Endothelial cell (in vitro differentiated cells): ENCODE results near the gene GRIK5. TPM values are rescaled to one million over a fixed set of nuclear protein-coding genes. Genes with fewer than 3 reads are reported as not detected.

Experiments used
- DNase-seq: peaks from one replicate; pipeline ENCODE4 v3.0.0; 2021; ENCODE audit warnings: low spot score
- H3K27ac Mint-ChIP-seq: one replicate; pipeline ENCODE4 v1.8.0; 2021; ENCODE audit warnings: mixed read lengths, inconsistent platforms; ENCODE audit not compliant: unreplicated experiment
- H3K27me3 Mint-ChIP-seq: one replicate; pipeline ENCODE4 v1.8.0; 2021; ENCODE audit warnings: mild to moderate bottlenecking, moderate library complexity, mixed read lengths, inconsistent platforms; ENCODE audit not compliant: unreplicated experiment
- H3K36me3 Mint-ChIP-seq: one replicate; pipeline ENCODE4 v1.8.0; 2021; ENCODE audit warnings: mild to moderate bottlenecking, low read depth, mixed read lengths, inconsistent platforms; ENCODE audit not compliant: unreplicated experiment
- H3K4me1 Mint-ChIP-seq: one replicate; pipeline ENCODE4 v1.8.0; 2021; ENCODE audit warnings: mild to moderate bottlenecking, mixed read lengths, inconsistent platforms; ENCODE audit not compliant: unreplicated experiment
- H3K4me3 Mint-ChIP-seq: one replicate; pipeline ENCODE4 v1.8.0; 2021; ENCODE audit warnings: mild to moderate bottlenecking, mixed read lengths, inconsistent platforms; ENCODE audit not compliant: unreplicated experiment
- H3K9me3 Mint-ChIP-seq: one replicate; pipeline ENCODE4 v1.8.0; 2021; ENCODE audit warnings: mixed read lengths, inconsistent platforms; ENCODE audit not compliant: unreplicated experiment
- CTCF ChIP-seq: fragments of 200-600 bp; sonication (generic); IDR thresholded peaks from one replicate; pipeline ENCODE4 v1.5.0; 2021; ENCODE audit warnings: antibody characterized with exemption; ENCODE audit not compliant: unreplicated experiment
- total RNA-seq: library from RNA; stranded (reverse); fragmentation: NEBNext Ultra II Directional; extraction: Animal tissue kit (Norgen Biotek cat#: 25700); gene quantifications from one replicate; pipeline ENCODE4 v1.2.1, GENCODE V29; 2021; ENCODE audit not compliant: unreplicated experiment

The GRIK5 gene
- total RNA-seq, 1 donor from 2014 or later: 18.4 TPM

GRCh38 chr19:42074513-42075363, 4.7 kb upstream of the GRIK5 start:
- peaks cover 33% of the 10 kb centered on the region for H3K4me1 Mint-ChIP-seq
- H3K36me3 Mint-ChIP-seq: peaks cover 28% of the 10 kb centered on the region
- H3K27me3 Mint-ChIP-seq: peaks cover 23% of the 10 kb centered on the region
- no peaks in the 10 kb centered on the region for H3K9me3 Mint-ChIP-seq
- DNase-seq: no peak
- H3K27ac Mint-ChIP-seq: peak overlapping the region; percentile 99
- TF ChIP-seq CTCF: no peak
- peak overlapping the region; percentile 96 for H3K4me3 Mint-ChIP-seq

- Mint-ChIP-seq H3K4me3 (peak overlapping the region; percentile 62), H3K4me1 (peaks cover 14% of the 10 kb centered on the region)
Measured at GRCh38 chr19:42071247-42071646, 1.2 kb upstream of the GRIK5 start.

GRCh38 chr19:42068756-42069571, 1.0 kb downstream of the GRIK5 start:
- peak; percentile 21 for DNase-seq
- Mint-ChIP-seq H3K4me1 (peaks cover 5% of the 10 kb centered on the region), H3K27me3 (peaks cover 3% of the 10 kb centered on the region), H3K36me3 (peaks cover 6% of the 10 kb centered on the region), H3K27ac (no peak overlapping the region), H3K9me3 (no peaks in the 10 kb centered on the region), H3K4me3 (no peak overlapping the region)
- no peak for TF ChIP-seq CTCF

More at GRCh38 chr19:42071247-42071646, 1.2 kb upstream of the GRIK5 start:
- TF ChIP-seq CTCF: no peak
- H3K9me3 Mint-ChIP-seq: no peaks in the 10 kb centered on the region
- peaks cover 13% of the 10 kb centered on the region for H3K27me3 Mint-ChIP-seq
- no peak overlapping the region for H3K27ac Mint-ChIP-seq
- peaks cover 6% of the 10 kb centered on the region for H3K36me3 Mint-ChIP-seq
- no peak for DNase-seq

GRCh38 chr19:42068361-42068755, 1.6 kb downstream of the GRIK5 start:
- no peak overlapping the region for H3K27ac Mint-ChIP-seq
- peaks cover 6% of the 10 kb centered on the region for H3K36me3 Mint-ChIP-seq
- peaks cover 5% of the 10 kb centered on the region for H3K4me1 Mint-ChIP-seq
- H3K9me3 Mint-ChIP-seq: no peaks in the 10 kb centered on the region
- TF ChIP-seq CTCF: no peak
- H3K27me3 Mint-ChIP-seq: peaks cover 3% of the 10 kb centered on the region
- no peak overlapping the region for H3K4me3 Mint-ChIP-seq
- DNase-seq: no peak
